Measurements from ENCODE around the gene EPN1. TPM values are rescaled to one million over a fixed set of nuclear protein-coding genes. Genes with fewer than 3 reads are reported as not detected.
"Not testable (repeated sequence)": the region's sequence is repeated elsewhere in the genome, so short reads cannot be mapped to it uniquely, and the experiment has no call there.

EPN1 gene
- total RNA-seq, 1 experiment from 2014 or later = 162 TPM

- intact Hi-C loops (cut with micrococcal nuclease; ENCODE audit: unreplicated experiment) = no loop called here
- TF ChIP-seq CTCF (IDR thresholded peaks at IDR 0.05; ENCODE audit: unreplicated experiment) = no peak
- no TSS peak for BruUV-seq (replicated peaks)
- H3K9me3 Mint-ChIP-seq (ENCODE audit: low read depth, unreplicated experiment) = peaks cover 6% of the 10 kb centered on the region
- H3K27me3 Mint-ChIP-seq (ENCODE audit: unreplicated experiment) = peaks cover 50% of the 10 kb centered on the region
- DNase-seq = no peak
- no peaks in the 10 kb centered on the region for H3K36me3 Mint-ChIP-seq (ENCODE audit: insufficient read depth, unreplicated experiment)
- H3K4me3 Mint-ChIP-seq (ENCODE audit: low read depth, unreplicated experiment) = no peak overlapping the region
- CTCF ChIA-PET = interaction anchor here (0.7 kb wide), 1 partner anchor 10 kb away, joined by 3 read pairs; no protein-coding TSS in a partner anchor
- no peaks in the 10 kb centered on the region for H3K4me1 Mint-ChIP-seq (ENCODE audit: low read depth, unreplicated experiment)
- H3K27ac Mint-ChIP-seq (ENCODE audit: unreplicated experiment) = no peak overlapping the region
Observed at GRCh38 chr19:55716531-55716930, 41.5 kb downstream of the EPN1 start.

GRCh38 chr19:55717251-55717650 lies 42.2 kb downstream of the EPN1 start:
- TF ChIP-seq CTCF (IDR thresholded peaks at IDR 0.05; ENCODE audit: unreplicated experiment) = no peak

GRCh38 chr19:55717879-55718711 lies 43.1 kb downstream of the EPN1 start:
- Mint-ChIP-seq H3K27me3 (ENCODE audit: unreplicated experiment) (peaks cover 60% of the 10 kb centered on the region), H3K9me3 (ENCODE audit: low read depth, unreplicated experiment) (peaks cover 15% of the 10 kb centered on the region)
- BruUV-seq (replicated peaks); DNase-seq; CTCF ChIA-PET; H3K4me1 Mint-ChIP-seq (ENCODE audit: low read depth, unreplicated experiment); H3K27ac Mint-ChIP-seq (ENCODE audit: unreplicated experiment); H3K36me3 Mint-ChIP-seq (ENCODE audit: insufficient read depth, unreplicated experiment); intact Hi-C loops (cut with micrococcal nuclease; ENCODE audit: unreplicated experiment); H3K4me3 Mint-ChIP-seq (ENCODE audit: low read depth, unreplicated experiment): not testable (repeated sequence)

More at GRCh38 chr19:55717251-55717650, 42.2 kb downstream of the EPN1 start:
- no peak overlapping the region for H3K27ac Mint-ChIP-seq (ENCODE audit: unreplicated experiment)
- H3K4me1 Mint-ChIP-seq (ENCODE audit: low read depth, unreplicated experiment) = no peaks in the 10 kb centered on the region
- H3K4me3 Mint-ChIP-seq (ENCODE audit: low read depth, unreplicated experiment) = no peak overlapping the region
- H3K9me3 Mint-ChIP-seq (ENCODE audit: low read depth, unreplicated experiment) = peaks cover 13% of the 10 kb centered on the region
- no peak for DNase-seq
- intact Hi-C loops (cut with micrococcal nuclease; ENCODE audit: unreplicated experiment) = no loop called here
- BruUV-seq (replicated peaks) = no TSS peak
- peaks cover 56% of the 10 kb centered on the region for H3K27me3 Mint-ChIP-seq (ENCODE audit: unreplicated experiment)
- CTCF ChIA-PET = no interaction called here
- no peaks in the 10 kb centered on the region for H3K36me3 Mint-ChIP-seq (ENCODE audit: insufficient read depth, unreplicated experiment)

- BruUV-seq (replicated peaks) = no TSS peak
- intact Hi-C loops (cut with micrococcal nuclease; ENCODE audit: unreplicated experiment) = no loop called here
- peaks cover 60% of the 10 kb centered on the region for H3K27me3 Mint-ChIP-seq (ENCODE audit: unreplicated experiment)
- TF ChIP-seq CTCF (IDR thresholded peaks at IDR 0.05; ENCODE audit: unreplicated experiment) = no peak
- no peak overlapping the region for H3K27ac Mint-ChIP-seq (ENCODE audit: unreplicated experiment)
- H3K36me3 Mint-ChIP-seq (ENCODE audit: insufficient read depth, unreplicated experiment) = no peaks in the 10 kb centered on the region
- no peak for DNase-seq
- no peaks in the 10 kb centered on the region for H3K4me1 Mint-ChIP-seq (ENCODE audit: low read depth, unreplicated experiment)
- CTCF ChIA-PET = no interaction called here
- peaks cover 14% of the 10 kb centered on the region for H3K9me3 Mint-ChIP-seq (ENCODE audit: low read depth, unreplicated experiment)
- H3K4me3 Mint-ChIP-seq (ENCODE audit: low read depth, unreplicated experiment) = no peak overlapping the region
Observed at GRCh38 chr19:55720214-55720746, 45.3 kb downstream of the EPN1 start.

- H3K4me3 Mint-ChIP-seq (ENCODE audit: low read depth, unreplicated experiment) = no peak overlapping the region
Observed at GRCh38 chr19:55720801-55721200, 45.8 kb downstream of the EPN1 start.

More at GRCh38 chr19:55720801-55721200, 45.8 kb downstream of the EPN1 start:
- Mint-ChIP-seq H3K4me1 (ENCODE audit: low read depth, unreplicated experiment) (no peaks in the 10 kb centered on the region), H3K27me3 (ENCODE audit: unreplicated experiment) (peaks cover 60% of the 10 kb centered on the region), H3K27ac (ENCODE audit: unreplicated experiment) (no peak overlapping the region), H3K36me3 (ENCODE audit: insufficient read depth, unreplicated experiment) (no peaks in the 10 kb centered on the region), H3K9me3 (ENCODE audit: low read depth, unreplicated experiment) (peaks cover 14% of the 10 kb centered on the region)
- DNase-seq = no peak
- CTCF ChIA-PET = no interaction called here
- TF ChIP-seq CTCF (IDR thresholded peaks at IDR 0.05; ENCODE audit: unreplicated experiment) = no peak
- BruUV-seq (replicated peaks) = no TSS peak
- intact Hi-C loops (cut with micrococcal nuclease; ENCODE audit: unreplicated experiment) = no loop called here
